Measurements from ENCODE around the gene FBXL16. TPM values are rescaled to one million over a fixed set of nuclear protein-coding genes. Genes with fewer than 3 reads are reported as not detected.

FBXL16 gene
- total and polyA plus RNA-seq, 9 of the 15 experiments (the other 6 are each of a cell fraction or from before 2014, with no cell fraction given), result 0.21 to 8.2 (median 1.7) TPM

DNA sequence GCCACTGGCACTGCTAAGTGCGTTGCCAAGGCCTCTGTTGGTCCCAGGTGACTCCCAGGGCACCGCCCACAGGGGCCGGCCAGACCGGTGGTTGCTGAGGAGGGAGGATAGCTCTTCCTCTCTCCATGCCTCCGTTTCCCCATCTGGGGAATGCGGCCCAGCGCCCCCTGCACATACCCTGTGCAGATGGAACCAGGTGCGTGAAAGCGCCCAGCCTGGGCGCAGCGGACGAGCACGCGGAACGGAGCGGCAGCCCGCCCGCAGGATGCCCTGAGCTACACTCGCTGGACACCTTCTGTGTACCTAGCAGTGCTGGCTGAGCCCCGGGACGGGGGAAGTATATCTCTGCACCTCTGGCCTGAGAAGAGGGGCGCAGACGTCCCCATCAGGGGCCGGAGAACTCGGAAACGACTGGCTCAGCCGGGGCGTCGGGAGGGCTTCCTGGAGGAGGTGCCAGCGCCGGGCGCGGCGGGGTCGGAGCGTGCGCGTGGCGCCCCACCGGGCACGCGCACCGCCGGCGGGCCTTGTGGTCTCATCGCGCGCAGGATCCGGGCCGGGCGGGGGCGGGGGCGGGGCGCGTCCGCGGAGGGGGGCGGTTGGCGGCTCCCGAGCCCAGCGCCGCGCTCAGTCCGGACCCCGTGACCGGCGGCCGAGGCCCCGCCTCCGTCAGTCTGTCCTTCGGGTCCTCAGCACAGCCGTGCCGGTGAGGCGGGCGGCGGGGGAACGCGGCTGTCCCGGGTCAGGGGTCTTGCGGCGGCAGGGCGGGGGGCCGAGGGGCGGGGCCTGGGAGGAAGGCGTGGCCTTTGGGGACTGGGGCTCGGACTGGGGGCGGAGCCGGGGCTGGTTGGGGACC, 21.1 kb upstream of the FBXL16 start, which contains the start of the genes CCDC78 and HAGHL (continued):
- TF ChIP-seq NR2C2 (CRISPR knock-in tag; IDR thresholded peaks at IDR 0.05) (no peak), NR2C2 (tag; IDR thresholded peaks at IDR 0.05) (peak; percentile 60), MYC (IDR thresholded peaks at IDR 0.05; ENCODE audit: low read depth, low read length) (peak; percentile 58; the same call in 1 of the 2 replicates), MYC (CRISPR knock-in tag; IDR thresholded peaks at IDR 0.05; ENCODE audit: borderline replicate concordance, low read depth) (no peak), RBM25 (IDR thresholded peaks at IDR 0.05; ENCODE audit: low read depth, low read length, severe bottlenecking) (peak; percentile 99), ZBTB11 (CRISPR knock-in tag; IDR thresholded peaks at IDR 0.05) (peak in 1 of 3 experiments; percentile 55; a peak in 1 of 6 replicates), SRSF1 (IDR thresholded peaks at IDR 0.05; ENCODE audit: low read depth, low read length) (no peak)
- TF ChIP-seq, protein P1, sequence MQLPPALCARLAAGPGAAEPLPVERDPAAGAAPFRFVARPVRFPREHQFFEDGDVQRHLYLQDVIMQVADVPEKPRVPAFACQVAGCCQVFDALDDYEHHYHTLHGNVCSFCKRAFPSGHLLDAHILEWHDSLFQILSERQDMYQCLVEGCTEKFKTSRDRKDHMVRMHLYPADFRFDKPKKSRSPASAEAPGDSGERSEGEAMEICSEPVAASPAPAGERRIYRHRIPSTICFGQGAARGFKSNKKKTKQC (CRISPR knock-in tag; IDR thresholded peaks at IDR 0.05), result peak; percentile 36; the same call in 1 of the 2 replicates
- TF ChIP-seq, protein P2, sequence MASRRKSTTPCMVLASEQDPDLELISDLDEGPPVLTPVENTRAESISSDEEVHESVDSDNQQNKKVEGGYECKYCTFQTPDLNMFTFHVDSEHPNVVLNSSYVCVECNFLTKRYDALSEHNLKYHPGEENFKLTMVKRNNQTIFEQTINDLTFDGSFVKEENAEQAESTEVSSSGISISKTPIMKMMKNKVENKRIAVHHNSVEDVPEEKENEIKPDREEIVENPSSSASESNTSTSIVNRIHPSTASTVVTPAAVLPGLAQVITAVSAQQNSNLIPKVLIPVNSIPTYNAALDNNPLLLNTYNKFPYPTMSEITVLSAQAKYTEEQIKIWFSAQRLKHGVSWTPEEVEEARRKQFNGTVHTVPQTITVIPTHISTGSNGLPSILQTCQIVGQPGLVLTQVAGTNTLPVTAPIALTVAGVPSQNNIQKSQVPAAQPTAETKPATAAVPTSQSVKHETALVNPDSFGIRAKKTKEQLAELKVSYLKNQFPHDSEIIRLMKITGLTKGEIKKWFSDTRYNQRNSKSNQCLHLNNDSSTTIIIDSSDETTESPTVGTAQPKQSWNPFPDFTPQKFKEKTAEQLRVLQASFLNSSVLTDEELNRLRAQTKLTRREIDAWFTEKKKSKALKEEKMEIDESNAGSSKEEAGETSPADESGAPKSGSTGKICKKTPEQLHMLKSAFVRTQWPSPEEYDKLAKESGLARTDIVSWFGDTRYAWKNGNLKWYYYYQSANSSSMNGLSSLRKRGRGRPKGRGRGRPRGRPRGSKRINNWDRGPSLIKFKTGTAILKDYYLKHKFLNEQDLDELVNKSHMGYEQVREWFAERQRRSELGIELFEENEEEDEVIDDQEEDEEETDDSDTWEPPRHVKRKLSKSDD (conservative IDR thresholded peaks at IDR 0.05; ENCODE audit: low read length), result no peak

Data from K562 (cell line).